Measurements from ENCODE around the gene PIP4K2A. TPM values are rescaled to one million over a fixed set of nuclear protein-coding genes. Genes with fewer than 3 reads are reported as not detected.

The PIP4K2A gene
- total and polyA plus RNA-seq, 2 of the 13 experiments (the other 11 are each of a cell fraction or from before 2014, with no cell fraction given): 9.1 to 22.6 TPM

GRCh38 chr10:22643775-22644174 is 70.6 kb downstream of the PIP4K2A start:
- BruUV-seq (replicated peaks): no TSS peak
- whole genome bisulfite sequencing (ENCODE audit: low lambda C conversion rate): 97% methylated on average over 4 of the region's 4 CpGs
- Histone ChIP-seq H3K4me1 (ENCODE audit: insufficient read depth, low read length) (no peaks in the 10 kb centered on the region), H3K9me3 (ENCODE audit: low read length) (no peaks in the 10 kb centered on the region), H3K9ac (ENCODE audit: insufficient read depth, low read depth, low read length) (no peak overlapping the region), H3K79me2 (ENCODE audit: insufficient read depth, low read length) (peaks cover 3% of the 10 kb centered on the region), H2AFZ (ENCODE audit: low read length) (no peak overlapping the region), H3K4me2 (ENCODE audit: low read depth, low read length) (no peak overlapping the region), H4K20me1 (ENCODE audit: insufficient read depth, low read length) (no peaks in the 10 kb centered on the region), H3K27ac (ENCODE audit: extremely low read length, insufficient read depth, low read length) (no peak overlapping the region), H3K27me3 (ENCODE audit: control insufficient read depth in 1 of 2, insufficient read depth in 2 of 2, low read length in 2 of 2) (no peaks in the 10 kb centered on the region), H3K36me3 (replicated peaks in 1 of 2; ENCODE audit: control insufficient read depth in 1 of 2, insufficient read depth in 2 of 2, low read length in 2 of 2) (no peaks in the 10 kb centered on the region), H3K4me3 (replicated peaks in 1 of 3; ENCODE audit: insufficient read depth in 1 of 3, low read depth in 2 of 3, low read length in 3 of 3) (no peak overlapping the region)
- intact Hi-C loops (cut with micrococcal nuclease; ENCODE audit: unreplicated experiment): no loop called here
- CTCF ChIA-PET (ENCODE audit: low intra/inter-chr PET ratio, low total read pairs): no interaction called here
- DNase-seq (ENCODE audit: low spot score): no peak
- ATAC-seq: no peak
- TF ChIP-seq ZNF788 (CRISPR knock-in tag; IDR thresholded peaks at IDR 0.05; ENCODE audit: borderline replicate concordance): no peak
- TF ChIP-seq PHB2 (IDR thresholded peaks at IDR 0.05; ENCODE audit: partially characterized antibody): no peak
- TF ChIP-seq CCAR2 (optimal IDR thresholded peaks at IDR 0.05; ENCODE audit: low read depth, low read length): no peak
- no peak for TF ChIP-seq MBD4 (IDR thresholded peaks at IDR 0.05; ENCODE audit: borderline replicate concordance, low read length)
- in situ Hi-C loops (cut with HindIII; ENCODE audit: extremely low pct_ligation_motif_present, low pct_unique_long_range_greater_than_20kb): no loop called here
- no peak for FAIRE-seq
- POLR2A ChIA-PET: no interaction called here

GRCh38 chr10:22643116-22643515 is 71.3 kb downstream of the PIP4K2A start:
- WGBS (ENCODE audit: low lambda C conversion rate): 86% methylated on average over 4 of the region's 4 CpGs
- FAIRE-seq (no peak), DNase-seq (ENCODE audit: low spot score) (no peak), ATAC-seq (no peak)
- Histone ChIP-seq H3K9me3 (ENCODE audit: low read length) (no peaks in the 10 kb centered on the region), H3K9ac (ENCODE audit: insufficient read depth, low read depth, low read length) (no peak overlapping the region), H3K4me1 (ENCODE audit: insufficient read depth, low read length) (no peaks in the 10 kb centered on the region), H3K27ac (ENCODE audit: extremely low read length, insufficient read depth, low read length) (no peak overlapping the region), H3K79me2 (ENCODE audit: insufficient read depth, low read length) (peaks cover 3% of the 10 kb centered on the region), H4K20me1 (ENCODE audit: insufficient read depth, low read length) (no peaks in the 10 kb centered on the region), H3K27me3 (ENCODE audit: control insufficient read depth in 1 of 2, insufficient read depth in 2 of 2, low read length in 2 of 2) (no peaks in the 10 kb centered on the region), H3K4me3 (replicated peaks in 1 of 3; ENCODE audit: insufficient read depth in 1 of 3, low read depth in 2 of 3, low read length in 3 of 3) (no peak overlapping the region), H3K36me3 (replicated peaks in 1 of 2; ENCODE audit: control insufficient read depth in 1 of 2, insufficient read depth in 2 of 2, low read length in 2 of 2) (no peaks in the 10 kb centered on the region), H2AFZ (ENCODE audit: low read length) (no peak overlapping the region), H3K4me2 (ENCODE audit: low read depth, low read length) (no peak overlapping the region)
- intact Hi-C loops (cut with micrococcal nuclease; ENCODE audit: unreplicated experiment): no loop called here
- CTCF ChIA-PET (ENCODE audit: low intra/inter-chr PET ratio, low total read pairs): no interaction called here
- no TSS peak for BruUV-seq (replicated peaks)
- TF ChIP-seq ZNF350 (CRISPR knock-in tag; IDR thresholded peaks at IDR 0.05; ENCODE audit: borderline replicate concordance, low read depth): no peak
- no peak for TF ChIP-seq ZFP82 (CRISPR knock-in tag; IDR thresholded peaks at IDR 0.05; ENCODE audit: borderline replicate concordance)
- no peak for TF ChIP-seq KDM3A (CRISPR knock-in tag; IDR thresholded peaks at IDR 0.05; ENCODE audit: low read depth)
- TF ChIP-seq RERE (CRISPR knock-in tag; IDR thresholded peaks at IDR 0.05; ENCODE audit: low read depth): no peak
- no peak for TF ChIP-seq ZNF619 (CRISPR knock-in tag; IDR thresholded peaks at IDR 0.05)
- TF ChIP-seq ZNF18 (CRISPR knock-in tag; IDR thresholded peaks at IDR 0.05; ENCODE audit: insufficient replicate concordance): no peak
- in situ Hi-C loops (cut with HindIII; ENCODE audit: extremely low pct_ligation_motif_present, low pct_unique_long_range_greater_than_20kb): no loop called here
- POLR2A ChIA-PET: no interaction called here
